Gastrocnemius medialis (tissue), 4 donors: Measurements from ENCODE around the gene EPHB2. TPM values are rescaled to one million over a fixed set of nuclear protein-coding genes. Genes with fewer than 3 reads are reported as not detected.

Experiments used
- ATAC-seq, 2 donors: fragments of 150-250 bp; one replicate each; pipeline ENCODE4 v1.9.1; 2016
- DNase-seq, 2 donors: peaks; one replicate each; pipeline ENCODE4 v3.0.0-alpha.2; 2019
- H3K27ac ChIP-seq, 4 donors: fragments of 200-600 bp; sonication (generic); 1 replicate in 1 of 4; 2 replicates in 3 of 4; pipeline ENCODE4 v1.5.1; 2016 to 2018; ENCODE audit warnings: mild to moderate bottlenecking in 2 of 4, moderate library complexity in 1 of 4
- H3K27me3 ChIP-seq, 3 donors: fragments of 200-600 bp; sonication (generic) in 2 of 3; 1 replicate in 1 of 3; 2 replicates in 2 of 3; pipeline versions ENCODE4 v1.5.1 to v1.6.0; 2016 to 2019; ENCODE audit warnings: mild to moderate bottlenecking in 1 of 3, moderate library complexity in 1 of 3
- H3K36me3 ChIP-seq, 2 donors: fragments of 200-600 bp; sonication (generic) in 1 of 2; one replicate each; pipeline ENCODE4 v1.5.1; 2017 to 2018
- H3K4me1 ChIP-seq, 2 donors: fragments of 200-600 bp; sonication (generic) in 1 of 2; one replicate each; pipeline ENCODE4 v1.5.1; 2016 to 2017; ENCODE audit warnings: mild to moderate bottlenecking in 2 of 2
- H3K4me3 ChIP-seq, 4 donors: fragments of 200-600 bp; sonication (generic) in 3 of 4; 1 replicate in 1 of 4; 2 replicates in 3 of 4; pipeline ENCODE4 v1.5.1; 2016 to 2019; ENCODE audit warnings: mild to moderate bottlenecking in 2 of 4
- H3K9me3 ChIP-seq, 3 donors: fragments of 200-600 bp; sonication (generic) in 2 of 3; 1 replicate in 1 of 3; 2 replicates in 2 of 3; pipeline ENCODE4 v1.5.1; 2016 to 2019
- POLR2A ChIP-seq, 2 donors: fragments of 450-650 bp; IDR thresholded peaks; one replicate each; pipeline ENCODE4 v1.6.1; 2017; ENCODE audit warnings: antibody characterized with exemption in 2 of 2, mild to moderate bottlenecking in 2 of 2, moderate library complexity in 2 of 2
- in situ Hi-C, 4 donors: fragments of 200-750 bp; cut with MboI; loops; one replicate each; pipeline versions ENCODE4 v1.15.0 to v1.8.0; 2017; ENCODE audit warnings: low sequenced_read_pairs in 4 of 4
- intact Hi-C: fragments of 100-400 bp; cut with DNase I; formaldehyde crosslinking; loops from one replicate; pipeline ENCODE4 v1.15.1; 2023; ENCODE audit warnings: low total_unique reads
- total RNA-seq, 4 donors: library from RNA; depleted of rRNA; stranded (reverse); fragments of >200 nt; gene quantifications; one replicate each; pipeline versions ENCODE4 v1.1.0 to v1.2.3, GENCODE V29; 2016
- TF ChIP-seq, protein P1 (sequence below), 5 experiments: fragments of 450-650 bp in 3 of 5; fragments of 200-600 bp in 2 of 5; sonication (generic) in 2 of 5; IDR thresholded peaks in 4 of 5; conservative IDR thresholded peaks in 1 of 5; 1 replicate in 4 of 5; 2 replicates in 1 of 5; pipeline ENCODE4 v1.5.1; 2016 to 2019; ENCODE audit warnings: antibody characterized with exemption in 5 of 5, mild to moderate bottlenecking in 3 of 5, moderate library complexity in 3 of 5

Gene EPHB2
- total RNA-seq, 4 donors from 2014 or later: 0.07 to 0.58 (median 0.24) TPM; not detected in 1

DNA sequence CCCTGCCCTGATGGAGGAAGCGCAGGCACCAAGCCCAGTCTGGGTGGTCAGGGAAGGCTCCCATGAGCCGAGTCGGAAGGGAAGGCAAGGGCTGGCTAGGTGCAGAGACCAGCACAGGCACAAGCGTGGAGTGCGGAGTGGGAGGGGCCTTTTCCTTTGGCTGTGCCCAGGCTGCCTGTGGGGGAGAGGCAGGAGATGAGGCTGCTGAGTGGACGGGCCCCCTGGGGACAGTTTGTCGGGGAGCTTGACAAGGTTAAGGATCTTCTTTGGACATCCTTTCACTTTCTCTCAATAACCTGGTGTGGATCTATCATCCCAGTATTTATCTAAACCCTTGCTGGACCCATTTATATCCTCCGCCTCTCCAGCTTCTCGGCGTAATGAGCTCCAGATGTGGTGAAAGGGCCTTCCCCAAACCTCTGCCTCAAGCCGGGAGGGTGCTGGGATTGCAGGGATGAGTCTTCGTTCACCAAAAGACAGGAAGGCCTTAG is 42.9 kb downstream of the EPHB2 start:
- Histone ChIP-seq H3K4me3 (no peak overlapping the region), H3K27ac (no peak overlapping the region), H3K4me1 (no peaks in the 10 kb centered on the region), H3K27me3 (no peaks in the 10 kb centered on the region), H3K9me3 (no peaks in the 10 kb centered on the region), H3K36me3 (no peaks in the 10 kb centered on the region)
- TF ChIP-seq, protein P1, sequence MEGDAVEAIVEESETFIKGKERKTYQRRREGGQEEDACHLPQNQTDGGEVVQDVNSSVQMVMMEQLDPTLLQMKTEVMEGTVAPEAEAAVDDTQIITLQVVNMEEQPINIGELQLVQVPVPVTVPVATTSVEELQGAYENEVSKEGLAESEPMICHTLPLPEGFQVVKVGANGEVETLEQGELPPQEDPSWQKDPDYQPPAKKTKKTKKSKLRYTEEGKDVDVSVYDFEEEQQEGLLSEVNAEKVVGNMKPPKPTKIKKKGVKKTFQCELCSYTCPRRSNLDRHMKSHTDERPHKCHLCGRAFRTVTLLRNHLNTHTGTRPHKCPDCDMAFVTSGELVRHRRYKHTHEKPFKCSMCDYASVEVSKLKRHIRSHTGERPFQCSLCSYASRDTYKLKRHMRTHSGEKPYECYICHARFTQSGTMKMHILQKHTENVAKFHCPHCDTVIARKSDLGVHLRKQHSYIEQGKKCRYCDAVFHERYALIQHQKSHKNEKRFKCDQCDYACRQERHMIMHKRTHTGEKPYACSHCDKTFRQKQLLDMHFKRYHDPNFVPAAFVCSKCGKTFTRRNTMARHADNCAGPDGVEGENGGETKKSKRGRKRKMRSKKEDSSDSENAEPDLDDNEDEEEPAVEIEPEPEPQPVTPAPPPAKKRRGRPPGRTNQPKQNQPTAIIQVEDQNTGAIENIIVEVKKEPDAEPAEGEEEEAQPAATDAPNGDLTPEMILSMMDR (IDR thresholded peaks at IDR 0.05 in 4 of 5, conservative IDR thresholded peaks at IDR 0.05 in 1 of 5): no peak
- TF ChIP-seq POLR2A (IDR thresholded peaks at IDR 0.05): no peak
- ATAC-seq: no peak
- intact Hi-C loops: no loop called here
- in situ Hi-C loops: no loop called here
- no peak for DNase-seq

DNA sequence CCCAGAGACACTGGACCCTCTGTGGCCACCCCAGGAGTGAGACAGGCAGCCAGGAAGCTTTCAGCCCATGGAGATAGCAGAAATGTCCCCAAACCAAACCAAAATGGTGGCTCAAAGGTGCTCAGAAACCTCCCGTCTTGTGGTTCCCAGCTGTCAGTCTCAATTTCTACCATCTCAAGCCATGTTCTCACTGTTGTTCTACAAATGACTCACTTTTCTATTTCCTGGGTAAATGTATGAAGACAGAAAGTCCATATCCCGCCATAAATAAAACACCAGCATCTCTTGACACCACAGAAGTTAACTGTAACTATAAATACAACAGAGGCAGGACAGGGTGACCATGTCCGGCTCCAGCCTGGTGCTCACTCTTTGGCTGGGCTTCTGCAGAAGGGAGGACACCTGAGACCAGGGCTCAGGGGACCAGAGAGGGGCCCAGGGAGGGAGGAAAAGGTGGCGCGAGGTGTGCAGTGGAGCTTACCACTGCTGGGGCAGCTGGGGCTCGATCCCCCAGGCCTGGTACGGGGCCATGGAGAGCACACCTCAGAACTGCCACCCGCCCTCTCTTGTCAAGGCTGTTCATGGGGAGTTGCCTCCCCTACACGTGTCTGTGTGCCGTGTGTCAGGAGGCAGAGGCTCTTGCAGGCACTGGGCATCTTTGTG is 43.6 kb downstream of the EPHB2 start:
- H3K4me3 ChIP-seq: no peak overlapping the region
- intact Hi-C loops: no loop called here
- H3K27me3 ChIP-seq: no peaks in the 10 kb centered on the region
- H3K9me3 ChIP-seq: no peaks in the 10 kb centered on the region
- no peaks in the 10 kb centered on the region for H3K36me3 ChIP-seq
- no peak for TF ChIP-seq POLR2A (IDR thresholded peaks at IDR 0.05)
- TF ChIP-seq, protein P1 (IDR thresholded peaks at IDR 0.05 in 4 of 5, conservative IDR thresholded peaks at IDR 0.05 in 1 of 5): no peak
- ATAC-seq (no peak), DNase-seq (no peak)
- in situ Hi-C loops: no loop called here
- no peak overlapping the region for H3K27ac ChIP-seq
- no peaks in the 10 kb centered on the region for H3K4me1 ChIP-seq

DNA sequence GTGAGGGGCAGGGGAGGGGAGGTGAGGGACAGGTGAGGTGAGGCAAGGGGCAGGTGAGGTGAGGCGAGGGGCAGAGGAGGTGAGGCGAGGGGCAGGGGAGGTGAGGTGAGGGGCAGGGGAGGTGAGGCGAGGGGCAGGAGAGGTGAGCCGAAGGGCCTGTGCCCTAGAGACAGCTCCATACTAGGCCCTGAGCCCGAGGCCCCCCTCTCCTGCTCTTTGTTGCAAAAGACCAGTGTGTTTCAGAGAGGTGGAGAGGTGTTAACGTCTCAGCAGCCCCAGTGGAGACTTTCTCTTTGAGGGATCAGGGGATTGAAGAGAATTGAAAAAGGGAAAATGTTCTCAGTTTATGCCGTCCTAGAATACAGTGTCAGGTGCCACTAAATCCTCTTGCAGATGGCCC is 44.2 kb downstream of the EPHB2 start:
- in situ Hi-C loops (no loop called here), intact Hi-C loops (no loop called here)
- DNase-seq (no peak), ATAC-seq (no peak)
- no peaks in the 10 kb centered on the region for H3K9me3 ChIP-seq
- H3K4me1 ChIP-seq: no peaks in the 10 kb centered on the region
- no peaks in the 10 kb centered on the region for H3K36me3 ChIP-seq
- TF ChIP-seq POLR2A (IDR thresholded peaks at IDR 0.05): no peak
- TF ChIP-seq, protein P1 (IDR thresholded peaks at IDR 0.05 in 4 of 5, conservative IDR thresholded peaks at IDR 0.05 in 1 of 5): no peak
- H3K27ac ChIP-seq: no peak overlapping the region
- H3K4me3 ChIP-seq: no peak overlapping the region
- no peaks in the 10 kb centered on the region for H3K27me3 ChIP-seq

DNA sequence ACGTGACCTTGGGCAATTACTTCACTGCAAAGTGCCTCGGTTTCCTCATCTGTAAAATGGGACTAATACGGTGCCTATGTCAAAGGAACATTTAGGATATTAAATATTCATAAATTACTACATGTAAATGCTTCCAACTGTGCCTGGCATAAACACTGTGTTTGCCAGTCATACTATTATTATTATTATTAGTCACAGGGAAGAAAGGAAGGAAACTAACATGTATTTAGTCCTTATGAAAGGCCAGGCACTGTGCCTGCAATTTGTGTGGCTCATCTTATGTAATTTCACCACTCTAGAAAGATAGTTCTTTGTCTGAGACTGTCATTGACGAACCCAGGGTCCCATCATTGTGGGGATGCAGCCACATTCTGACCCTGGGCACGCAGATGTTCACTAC is 45.0 kb downstream of the EPHB2 start:
- intact Hi-C loops: no loop called here
- Histone ChIP-seq H3K9me3 (no peaks in the 10 kb centered on the region), H3K4me1 (no peaks in the 10 kb centered on the region), H3K36me3 (no peaks in the 10 kb centered on the region), H3K27ac (no peak overlapping the region), H3K27me3 (no peaks in the 10 kb centered on the region), H3K4me3 (no peak overlapping the region)
- no peak for TF ChIP-seq POLR2A (IDR thresholded peaks at IDR 0.05)
- no peak for DNase-seq
- in situ Hi-C loops: no loop called here
- ATAC-seq: no peak

DNA sequence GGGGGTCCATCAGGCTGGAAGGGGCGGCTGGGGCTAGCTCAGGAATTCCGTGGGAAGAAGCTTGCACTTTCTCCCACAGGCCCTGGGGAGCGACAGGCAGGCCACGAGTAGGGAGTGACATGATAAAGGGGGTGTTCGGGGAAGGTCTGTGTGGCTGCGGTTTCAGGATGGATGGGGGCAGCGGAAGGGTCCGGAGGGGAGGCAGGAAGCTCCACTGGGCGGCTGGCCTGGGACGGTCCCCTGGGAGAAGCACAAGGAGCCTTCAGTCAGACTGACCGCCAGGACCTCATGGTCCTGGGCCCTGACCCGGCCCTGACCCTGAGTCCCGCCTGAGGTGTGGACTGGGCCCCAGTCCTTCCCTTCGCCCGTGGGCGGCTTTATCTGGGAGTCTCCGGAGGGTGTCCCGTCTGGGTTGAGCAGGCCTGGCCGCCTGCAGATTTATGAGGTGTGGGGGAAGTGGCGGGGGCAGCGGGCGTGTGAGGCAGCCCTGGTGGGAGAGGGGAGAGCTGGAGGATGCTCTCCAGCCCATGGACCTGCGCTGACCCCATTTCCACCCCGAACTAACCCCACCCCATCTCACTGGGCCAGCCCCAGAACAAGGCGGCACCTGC is 45.6 kb downstream of the EPHB2 start:
- TF ChIP-seq, protein P1 (IDR thresholded peaks at IDR 0.05 in 4 of 5, conservative IDR thresholded peaks at IDR 0.05 in 1 of 5): no peak
- no peak for TF ChIP-seq POLR2A (IDR thresholded peaks at IDR 0.05)
- Histone ChIP-seq H3K4me3 (no peak overlapping the region), H3K27me3 (no peaks in the 10 kb centered on the region), H3K27ac (no peak overlapping the region), H3K36me3 (no peaks in the 10 kb centered on the region), H3K9me3 (no peaks in the 10 kb centered on the region), H3K4me1 (no peaks in the 10 kb centered on the region)
- DNase-seq (no peak), ATAC-seq (no peak)
- intact Hi-C loops: no loop called here
- in situ Hi-C loops: no loop called here
